ENCODE data around the gene DPP8.
"Not testable (repeated sequence)": the region's sequence is repeated elsewhere in the genome, so short reads cannot be mapped to it uniquely, and the experiment has no call there.

Gene DPP8

DNA sequence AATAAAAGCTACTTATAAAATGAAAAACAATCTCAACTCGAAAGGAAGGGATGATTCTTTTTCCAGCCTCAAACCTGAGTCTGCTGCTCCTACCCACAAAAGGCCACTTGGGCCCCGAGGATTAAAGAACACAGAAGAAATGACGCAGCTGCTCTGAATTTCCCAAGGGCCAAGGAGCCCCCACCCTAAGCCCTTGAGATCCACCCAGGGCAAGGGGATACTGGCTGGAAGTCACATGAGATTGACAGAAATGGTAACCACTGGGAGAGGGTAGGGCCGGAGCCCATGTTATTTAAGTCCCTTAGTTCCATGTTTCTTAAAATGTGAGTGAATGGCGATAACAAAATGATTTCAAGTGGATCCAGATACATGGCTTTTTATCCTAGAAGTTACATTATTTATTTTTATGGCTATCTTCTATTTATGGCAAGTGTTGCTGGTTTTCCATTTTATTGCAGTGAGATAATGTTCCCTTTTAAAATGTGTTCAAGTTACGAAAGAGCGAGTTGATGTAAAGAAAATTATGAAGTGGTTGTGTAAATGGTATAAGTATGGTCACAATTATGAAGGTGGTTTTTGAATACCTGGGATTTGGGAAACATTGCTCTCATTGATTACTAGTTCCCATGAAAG is 111.6 kb downstream of the DPP8 start:
- in situ Hi-C loops (cut with MboI; ENCODE audit: low sequenced_read_pairs): no loop called here

DNA sequence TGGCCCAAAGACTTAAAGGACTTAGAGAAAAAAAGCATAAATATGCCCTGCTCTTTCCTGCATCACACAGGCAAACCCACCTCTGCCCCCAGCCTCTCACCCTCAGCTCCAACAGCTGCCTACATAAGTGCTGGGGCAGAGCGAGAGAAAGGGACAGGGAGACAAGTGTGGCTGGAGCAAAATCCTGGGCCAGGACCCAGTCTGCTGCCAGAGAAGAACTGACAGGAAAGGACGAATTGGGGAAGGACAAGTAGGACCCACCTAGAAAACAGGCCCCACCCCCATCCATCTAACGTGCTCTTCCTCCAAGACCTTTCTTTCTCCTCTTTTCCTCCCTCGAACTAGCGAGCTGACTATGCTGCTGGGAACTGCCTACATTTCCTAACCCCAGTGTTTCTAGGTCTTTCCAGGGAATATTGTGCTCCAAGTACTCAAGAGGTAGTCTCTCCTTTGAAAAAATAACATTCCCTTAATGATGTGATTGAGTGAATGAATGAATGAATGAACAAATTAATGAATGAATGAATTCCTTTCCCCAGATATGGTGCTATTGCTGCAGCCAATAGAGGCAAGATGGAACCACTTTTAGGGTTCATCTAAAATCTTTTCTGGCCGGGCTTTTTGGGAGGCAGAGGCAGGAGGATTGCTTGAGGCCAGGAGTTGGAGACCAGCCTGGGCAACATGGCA is 113.2 kb downstream of the DPP8 start:
- in situ Hi-C loops (cut with MboI; ENCODE audit: low sequenced_read_pairs): no loop called here

DNA sequence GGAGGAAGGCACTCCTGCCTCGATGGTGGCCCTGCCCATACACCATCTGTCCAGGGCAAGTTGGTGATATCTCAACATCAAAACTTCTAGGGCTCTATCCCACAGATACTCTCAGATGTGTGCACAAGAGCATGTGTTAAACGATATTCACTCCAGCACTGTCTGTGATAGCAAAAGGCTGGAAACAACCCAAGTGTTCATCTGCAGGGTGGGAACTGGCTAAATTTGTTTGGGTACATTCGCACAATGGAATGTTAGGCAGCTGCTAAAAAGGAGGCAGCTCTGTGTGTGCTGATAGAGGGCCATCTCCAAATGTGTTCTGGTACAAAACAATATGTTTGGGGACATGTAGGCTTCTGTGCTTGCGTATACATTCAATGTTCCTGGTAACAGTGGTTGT is 114.5 kb downstream of the DPP8 start:
- in situ Hi-C loops (cut with MboI; ENCODE audit: low sequenced_read_pairs): no loop called here

DNA sequence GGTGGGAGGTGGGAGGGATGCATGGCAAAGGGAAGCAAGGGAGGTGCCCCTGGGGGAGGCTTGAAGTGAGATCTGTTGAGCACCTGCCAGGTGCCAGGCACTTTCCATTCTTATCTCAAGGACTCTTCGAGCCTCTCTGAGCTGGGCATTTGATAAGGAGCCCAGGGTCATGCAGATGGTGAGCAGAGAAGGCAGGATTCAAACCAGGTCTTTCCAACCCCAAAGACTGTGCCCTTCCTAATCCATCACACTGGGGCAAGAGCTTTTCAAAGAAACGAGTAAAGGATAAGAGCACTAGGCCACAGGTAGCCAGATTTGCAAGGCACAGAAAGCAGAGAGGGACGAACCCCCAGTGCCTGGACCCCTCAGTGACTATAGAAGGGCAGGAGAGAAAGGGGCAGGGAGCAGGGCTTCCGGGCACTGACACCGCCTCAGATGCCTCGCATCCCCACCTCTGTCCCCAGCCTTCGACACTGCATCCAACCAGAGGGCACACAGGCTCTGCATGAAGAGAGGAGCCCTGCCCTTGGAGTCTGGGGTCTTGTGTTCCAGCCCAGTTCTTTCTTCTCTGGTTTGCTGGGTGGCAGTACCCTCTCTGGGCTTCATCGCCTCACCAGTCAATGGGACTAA is 115.8 kb downstream of the DPP8 start:
- in situ Hi-C loops (cut with MboI; ENCODE audit: low sequenced_read_pairs): no loop called here

DNA sequence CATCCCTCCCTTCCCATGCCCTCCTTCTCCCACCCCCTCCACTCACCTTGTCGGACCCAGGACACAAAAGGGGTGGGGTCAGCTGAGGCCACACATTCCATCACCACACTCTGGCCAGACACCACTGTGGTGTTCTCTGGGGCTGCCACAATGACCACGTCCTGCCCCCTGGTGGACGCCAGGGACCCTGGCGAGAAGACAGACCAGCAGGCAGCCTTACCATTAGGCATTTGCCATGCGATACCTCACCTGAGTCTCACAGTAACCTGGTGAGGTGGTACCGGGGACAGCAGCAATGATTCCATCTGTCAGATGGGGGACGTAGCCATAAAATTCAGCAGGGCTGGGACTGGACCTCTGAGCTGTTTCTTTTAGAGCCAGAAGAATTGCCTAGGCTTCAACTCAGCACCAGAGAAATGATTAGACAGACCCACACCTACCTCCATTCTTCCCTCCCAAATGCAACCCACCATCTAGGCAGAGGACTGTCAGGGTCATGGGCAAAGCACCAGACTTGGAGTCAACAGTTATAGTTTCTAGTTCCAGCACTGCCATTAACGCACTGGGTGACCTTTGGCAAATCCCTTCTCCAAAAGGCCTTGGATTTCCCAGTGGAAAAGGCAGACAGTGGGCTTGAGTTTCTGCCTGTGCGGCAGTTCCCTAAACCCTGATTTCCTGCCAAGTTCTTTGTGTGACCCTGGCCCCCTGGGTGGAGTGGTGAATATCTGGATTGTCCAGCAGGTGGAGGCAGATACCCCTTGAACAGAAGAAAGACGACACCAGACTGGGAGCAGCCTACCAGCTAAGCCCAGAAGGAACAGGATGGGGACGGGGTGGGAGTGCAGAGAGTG is 116.5 kb downstream of the DPP8 start:
- in situ Hi-C loops (cut with MboI; ENCODE audit: low sequenced_read_pairs): no loop called here

DNA sequence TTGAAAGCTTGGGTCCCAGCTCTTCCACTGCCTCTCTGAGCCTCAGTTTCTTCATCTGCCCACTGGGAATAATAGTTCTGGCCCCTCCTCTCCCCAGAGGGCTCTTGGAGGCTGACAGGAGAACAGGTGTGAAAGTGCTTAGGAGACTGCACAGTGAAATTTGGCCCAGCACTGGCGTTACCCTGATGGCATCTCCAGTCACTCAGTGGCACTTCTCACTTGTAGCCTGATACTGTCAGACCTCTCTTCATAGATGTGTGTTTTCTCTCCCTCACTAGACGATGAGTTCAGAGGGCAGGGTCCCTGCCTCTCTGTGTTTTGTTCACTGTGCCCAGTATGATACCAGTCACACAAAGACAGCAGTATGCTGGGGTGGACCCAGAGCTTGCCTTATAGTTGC is 117.5 kb downstream of the DPP8 start:
- in situ Hi-C loops (cut with MboI; ENCODE audit: low sequenced_read_pairs): no loop called here

DNA sequence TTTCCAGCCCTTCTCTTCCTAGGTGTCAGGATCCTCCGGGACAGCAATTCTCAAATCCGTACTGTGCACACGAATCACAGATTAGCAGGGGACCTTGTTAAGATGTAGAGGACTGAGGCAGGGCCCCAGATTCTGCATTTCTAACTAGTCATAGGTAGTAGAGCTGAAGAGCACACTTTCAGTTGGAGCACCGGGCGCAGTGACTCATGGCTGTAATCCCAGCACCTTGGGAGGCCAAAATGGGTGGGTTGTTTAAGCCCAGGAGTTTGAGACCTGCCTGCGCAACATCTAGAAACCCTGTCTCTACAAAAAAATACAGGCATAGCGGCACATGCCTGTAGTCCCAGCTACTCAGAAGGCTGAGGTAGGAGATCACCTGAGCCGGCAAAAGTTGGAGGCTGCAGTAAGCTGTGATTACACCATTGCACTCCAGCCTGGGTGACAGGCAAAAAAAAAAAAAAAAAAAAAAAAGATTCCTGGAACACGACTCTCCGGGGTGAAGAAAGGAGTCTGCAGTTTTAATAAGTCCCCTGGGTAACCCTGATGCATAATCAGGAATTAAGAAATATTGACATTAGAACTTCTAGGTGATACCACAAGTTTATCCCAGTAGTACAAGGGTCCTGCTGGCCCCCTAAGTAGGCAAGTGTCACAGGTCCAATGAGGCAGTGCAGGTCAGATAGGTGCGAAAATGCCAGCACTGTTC is 118.3 kb downstream of the DPP8 start:
- in situ Hi-C loops (cut with MboI; ENCODE audit: low sequenced_read_pairs): no loop called here

DNA sequence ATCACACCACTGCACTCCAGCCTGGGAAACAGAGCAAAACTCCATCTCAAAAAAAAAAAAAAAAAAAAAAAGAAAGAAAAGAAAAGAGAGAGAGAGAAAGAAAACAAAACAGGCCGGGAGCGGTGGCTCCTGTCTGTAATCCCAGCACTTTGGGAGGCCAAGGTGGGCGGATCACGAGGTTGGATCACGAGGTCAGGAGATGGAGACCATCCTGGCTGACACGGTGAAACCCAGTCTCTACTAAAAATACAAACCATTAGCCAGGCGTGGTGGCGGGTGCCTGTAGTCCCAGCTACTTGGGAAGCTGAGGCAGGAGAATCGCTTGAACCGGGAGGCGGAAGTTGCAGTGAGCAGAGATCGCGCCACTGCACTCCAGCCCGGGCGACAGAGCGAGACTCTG is 119.0 kb downstream of the DPP8 start:
- in situ Hi-C loops (cut with MboI; ENCODE audit: low sequenced_read_pairs): not testable (repeated sequence)

DNA sequence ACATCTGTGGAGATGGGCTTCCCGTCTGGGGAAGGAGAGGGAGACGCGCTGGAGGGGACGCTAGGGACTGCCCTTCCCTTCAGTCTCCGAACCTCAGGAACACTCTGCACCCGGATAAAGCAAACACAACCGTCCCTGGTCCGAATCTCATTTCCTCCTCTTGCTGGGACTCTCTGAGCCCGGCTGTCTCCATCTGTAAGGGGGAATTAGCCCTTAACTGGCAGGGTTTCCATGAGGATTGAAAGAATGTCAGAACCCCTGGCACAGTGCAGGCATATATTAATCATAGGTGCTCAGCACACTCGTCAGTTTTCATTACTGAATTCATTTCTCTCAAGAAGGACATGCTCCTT is 120.5 kb downstream of the DPP8 start:
- in situ Hi-C loops (cut with MboI; ENCODE audit: low sequenced_read_pairs): no loop called here

DNA sequence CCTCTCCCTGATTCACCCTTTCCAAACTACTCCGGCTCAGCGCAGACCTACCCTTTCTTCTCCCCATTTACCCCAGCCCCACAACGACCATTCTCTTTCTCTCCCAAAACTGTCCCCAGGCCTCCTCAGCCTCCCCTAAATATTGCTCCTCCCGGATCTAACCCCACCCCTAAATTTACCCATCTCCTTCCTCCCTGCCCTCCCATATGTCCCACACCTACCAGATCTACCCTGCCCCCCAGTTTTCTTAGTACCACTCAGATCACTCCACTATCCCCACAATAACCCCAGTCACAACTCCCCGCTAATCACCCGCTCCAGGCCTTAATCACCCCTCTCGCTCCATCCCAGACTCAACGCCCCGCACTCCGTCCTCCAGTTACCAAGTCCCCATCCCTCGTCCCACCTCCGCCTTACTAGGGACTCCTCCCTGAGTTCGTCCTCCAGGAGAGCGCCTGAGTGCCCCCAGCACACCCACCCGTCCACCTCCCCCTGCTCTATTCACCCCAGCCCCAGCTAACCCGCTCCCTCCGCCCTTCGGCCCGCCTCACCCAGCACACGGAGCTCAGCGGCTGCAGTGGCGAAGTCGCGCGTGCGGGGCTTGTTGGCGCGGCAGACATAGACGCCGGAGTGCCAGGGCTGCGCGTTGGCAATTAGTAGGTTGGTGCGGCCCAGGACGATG is 121.1 kb downstream of the DPP8 start:
- in situ Hi-C loops (cut with MboI; ENCODE audit: low sequenced_read_pairs): no loop called here

DNA sequence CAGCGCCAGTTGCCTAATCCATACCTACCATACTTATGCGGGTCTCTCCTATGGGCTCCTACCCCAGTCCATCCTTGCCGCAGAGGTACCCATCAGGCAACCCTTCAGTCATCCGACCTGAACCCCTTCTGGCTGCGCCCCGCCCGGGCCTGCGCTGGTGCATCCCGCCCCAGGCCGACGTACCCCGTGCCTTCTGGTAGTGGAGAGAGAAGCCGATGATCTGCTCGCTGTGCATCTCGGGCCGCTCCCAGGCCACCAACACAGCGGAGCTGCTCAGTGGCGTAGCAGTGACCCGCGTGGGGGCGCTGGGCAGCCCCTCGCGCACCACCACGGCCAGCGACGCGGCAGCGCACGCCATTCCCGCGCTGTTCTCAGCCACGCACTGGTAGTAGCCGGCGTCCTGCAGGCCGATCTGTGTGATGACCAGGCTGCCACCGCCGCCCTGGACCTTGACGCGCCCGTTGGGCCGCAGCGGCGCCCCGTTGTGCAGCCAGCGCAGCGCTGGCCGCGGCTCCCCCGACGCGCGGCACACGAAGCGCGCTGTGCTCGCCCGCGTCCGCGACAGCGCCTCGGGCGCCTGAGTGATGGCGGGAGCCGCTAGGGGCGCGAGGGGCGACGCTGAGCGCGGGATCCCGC is 121.8 kb downstream of the DPP8 start:
- in situ Hi-C loops (cut with MboI; ENCODE audit: low sequenced_read_pairs): no loop called here

DNA sequence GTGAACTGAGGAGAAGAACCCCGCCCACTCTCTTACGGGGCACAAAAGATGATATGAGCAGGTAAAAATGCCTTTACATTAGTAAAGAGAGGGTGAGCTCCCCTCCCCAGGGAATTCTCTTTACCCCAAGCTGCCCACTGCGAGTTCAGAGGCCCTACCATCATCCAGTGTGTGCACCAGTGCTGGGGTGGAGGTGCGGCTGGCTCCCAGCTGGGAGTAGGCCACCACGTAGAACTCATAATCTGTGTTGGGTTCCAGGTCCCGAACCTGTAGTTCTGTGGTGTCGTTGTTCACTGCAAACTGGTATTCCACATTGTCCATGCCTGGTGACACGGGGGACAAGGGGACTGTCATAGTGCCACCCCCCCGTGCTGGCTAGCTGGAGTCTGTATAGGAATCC is 122.6 kb downstream of the DPP8 start:
- in situ Hi-C loops (cut with MboI; ENCODE audit: low sequenced_read_pairs): no loop called here

DNA sequence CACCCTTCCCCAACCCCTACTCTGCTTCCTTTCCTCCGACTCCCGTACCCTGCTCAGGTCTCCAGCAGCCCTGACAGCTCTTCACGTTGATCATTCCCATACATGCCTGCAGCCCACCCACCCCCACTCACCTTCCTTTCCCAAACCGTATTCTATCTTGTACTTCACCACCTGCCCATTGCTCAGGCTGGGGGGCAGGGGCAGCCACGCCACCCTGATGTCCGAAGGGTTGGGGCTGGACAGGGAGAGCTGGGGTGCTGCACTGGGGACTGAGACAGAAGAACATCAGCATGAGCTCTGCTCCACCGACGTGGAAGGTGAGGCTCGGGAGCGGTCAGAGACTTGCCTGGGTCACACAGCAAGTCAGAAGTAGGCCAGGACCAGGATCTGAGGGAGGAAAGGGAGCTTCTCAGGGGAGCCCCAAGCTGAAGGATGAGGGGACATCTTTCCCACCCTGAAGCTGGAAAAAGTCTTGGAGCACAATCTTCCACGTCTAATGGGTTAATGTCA is 123.2 kb downstream of the DPP8 start:
- in situ Hi-C loops (cut with MboI; ENCODE audit: low sequenced_read_pairs): no loop called here

DNA sequence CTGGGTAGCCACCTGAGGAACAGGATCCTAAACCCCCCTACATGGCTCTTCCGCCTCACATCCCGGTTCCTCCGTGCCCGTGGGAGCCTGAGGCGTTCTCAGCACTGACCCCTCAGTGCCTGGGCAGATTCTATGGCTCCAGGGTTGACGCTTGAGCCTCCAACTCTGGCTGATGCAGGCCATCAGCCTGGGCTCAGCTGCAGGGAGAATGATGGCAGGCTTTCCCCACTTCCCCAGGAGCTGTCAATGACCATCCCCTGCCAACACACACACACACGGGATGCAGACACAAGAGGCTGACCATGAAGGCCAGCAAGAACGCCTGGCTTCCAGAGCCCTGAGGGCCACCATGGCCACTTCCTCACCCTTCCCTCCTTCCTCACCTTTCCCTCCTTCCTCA is 123.9 kb downstream of the DPP8 start:
- in situ Hi-C loops (cut with MboI; ENCODE audit: low sequenced_read_pairs): no loop called here

DNA sequence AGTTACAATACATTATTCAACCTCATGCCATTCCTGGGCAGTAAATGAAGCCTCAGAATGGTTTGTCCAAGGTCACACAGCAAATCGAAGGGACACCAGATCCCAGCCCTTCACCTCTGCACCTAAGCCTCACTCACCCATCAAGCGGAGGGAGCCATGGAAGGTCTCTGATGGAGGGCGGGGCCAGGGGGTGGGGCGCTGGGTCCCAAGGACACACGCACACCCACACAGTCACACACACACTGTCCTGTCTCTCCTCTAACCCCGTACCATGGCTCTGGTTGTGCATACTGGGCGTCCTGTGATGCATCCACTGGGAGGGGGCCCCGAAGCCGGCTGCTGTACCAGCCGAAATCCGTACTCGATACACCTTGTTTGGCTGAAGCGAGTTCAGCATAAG is 124.4 kb downstream of the DPP8 start:
- in situ Hi-C loops (cut with MboI; ENCODE audit: low sequenced_read_pairs): no loop called here

Measured in HL-60/S4 (cell line).